Stimulated activated memory B cell treated with anti-CD40 and anti-IgM and Interleukin-4, amounts not matched to agents 10 μg/mL and 1 μg/mL and 100 μg/mL, for 72 hours (primary cell): ENCODE results near the gene CDK17.
A peak's percentile ranks its signal among the peaks of the same experiment; 100 is the strongest.
"Not testable (repeated sequence)": the region's sequence is repeated elsewhere in the genome, so short reads cannot be mapped to it uniquely, and the experiment has no call there.

Source experiments
- ATAC-seq: fragments of 150-1000 bp; cut with Tn5 transposase; 2 replicates; pipeline ENCODE4 v1.10.0; 2021
- H3K27ac Mint-ChIP-seq: one replicate; pipeline ENCODE4 v1.8.0; 2022; ENCODE audit warnings: mild to moderate bottlenecking, mixed read lengths
- H3K27me3 Mint-ChIP-seq: one replicate; pipeline ENCODE4 v1.8.0; 2022; ENCODE audit warnings: mixed read lengths
- H3K36me3 Mint-ChIP-seq: one replicate; pipeline ENCODE4 v1.8.0; 2022; ENCODE audit warnings: mixed read lengths
- H3K4me1 Mint-ChIP-seq: one replicate; pipeline ENCODE4 v1.8.0; 2022; ENCODE audit warnings: mixed read lengths
- H3K4me3 Mint-ChIP-seq: one replicate; pipeline ENCODE4 v1.8.0; 2022; ENCODE audit warnings: mild to moderate bottlenecking, moderate library complexity, mixed read lengths
- H3K9me3 Mint-ChIP-seq: one replicate; pipeline ENCODE4 v1.8.0; 2022; ENCODE audit warnings: mixed read lengths

CDK17 gene

DNA sequence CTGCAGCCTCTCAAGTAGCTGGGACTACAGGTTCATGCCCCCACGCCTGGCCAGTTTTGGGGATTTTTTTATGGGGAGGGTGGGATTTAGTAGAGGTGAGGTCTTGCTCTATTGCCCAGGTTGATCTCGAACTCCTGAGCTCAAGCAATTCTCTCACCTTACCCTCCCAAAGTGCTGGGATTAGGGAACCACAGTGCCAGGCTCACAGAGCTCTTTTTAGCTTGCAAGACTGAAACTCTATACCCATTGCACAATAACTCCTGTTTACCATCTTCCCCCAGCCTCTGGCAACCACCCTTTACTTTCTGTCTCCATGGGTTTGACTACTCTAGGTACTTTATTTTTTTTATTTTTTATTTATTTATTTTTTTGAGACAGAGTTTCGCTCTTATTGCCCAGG lies 25.7 kb upstream of the CDK17 start:
- no peak overlapping the region for H3K4me3 Mint-ChIP-seq
- no peaks in the 10 kb centered on the region for H3K27me3 Mint-ChIP-seq
- ATAC-seq = peak; percentile 12
- peak overlapping the region; percentile 30 for H3K27ac Mint-ChIP-seq
- peaks cover 15% of the 10 kb centered on the region for H3K4me1 Mint-ChIP-seq
- no peaks in the 10 kb centered on the region for H3K36me3 Mint-ChIP-seq
- no peaks in the 10 kb centered on the region for H3K9me3 Mint-ChIP-seq

DNA sequence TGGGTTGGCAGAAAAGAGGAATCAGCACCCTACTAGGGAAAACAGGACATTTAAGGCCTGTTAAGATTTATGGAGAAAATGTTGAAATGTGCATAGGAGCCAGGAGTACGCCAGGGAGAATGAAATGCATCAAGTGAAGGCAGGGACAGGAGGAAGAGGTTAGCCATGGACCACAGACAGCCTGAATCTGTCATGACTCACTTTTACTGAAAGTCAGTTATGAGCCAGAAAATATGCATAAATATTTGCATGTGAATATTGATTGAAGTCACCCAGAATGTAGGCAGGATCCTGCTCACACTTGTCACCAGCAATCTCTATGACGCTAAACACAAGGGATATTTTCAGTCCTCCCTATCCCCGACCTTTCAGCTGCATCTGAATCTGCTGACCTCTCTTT lies 25.1 kb upstream of the CDK17 start:
- Mint-ChIP-seq H3K27me3 (no peaks in the 10 kb centered on the region), H3K9me3 (no peaks in the 10 kb centered on the region), H3K4me1 (peaks cover 20% of the 10 kb centered on the region), H3K4me3 (no peak overlapping the region), H3K36me3 (no peaks in the 10 kb centered on the region), H3K27ac (peak overlapping the region; percentile 30)
- ATAC-seq = peak; percentile 76

DNA sequence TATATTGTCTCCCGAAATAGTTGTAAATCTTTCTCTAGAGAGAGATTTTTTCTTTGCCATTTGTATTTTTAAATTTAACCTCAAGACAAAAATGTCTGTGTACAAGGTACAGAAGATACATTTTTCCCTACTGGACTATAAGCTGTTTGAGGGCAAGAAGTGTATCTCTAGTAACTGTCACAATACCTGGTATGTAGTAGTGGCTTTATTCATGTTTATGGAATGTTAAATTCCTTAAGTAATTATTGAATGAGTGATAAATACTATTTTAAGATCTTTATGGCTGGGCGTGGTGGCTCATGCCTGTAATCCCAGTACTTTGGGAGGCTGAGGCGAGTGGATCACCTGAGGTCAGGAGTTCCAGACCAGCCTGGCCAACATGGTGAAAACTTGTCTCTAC lies 24.4 kb upstream of the CDK17 start:
- Mint-ChIP-seq H3K27ac (peak overlapping the region; percentile 30), H3K4me1 (peaks cover 27% of the 10 kb centered on the region), H3K4me3 (no peak overlapping the region), H3K27me3 (no peaks in the 10 kb centered on the region), H3K36me3 (no peaks in the 10 kb centered on the region), H3K9me3 (peaks cover 2% of the 10 kb centered on the region)
- ATAC-seq = no peak

DNA sequence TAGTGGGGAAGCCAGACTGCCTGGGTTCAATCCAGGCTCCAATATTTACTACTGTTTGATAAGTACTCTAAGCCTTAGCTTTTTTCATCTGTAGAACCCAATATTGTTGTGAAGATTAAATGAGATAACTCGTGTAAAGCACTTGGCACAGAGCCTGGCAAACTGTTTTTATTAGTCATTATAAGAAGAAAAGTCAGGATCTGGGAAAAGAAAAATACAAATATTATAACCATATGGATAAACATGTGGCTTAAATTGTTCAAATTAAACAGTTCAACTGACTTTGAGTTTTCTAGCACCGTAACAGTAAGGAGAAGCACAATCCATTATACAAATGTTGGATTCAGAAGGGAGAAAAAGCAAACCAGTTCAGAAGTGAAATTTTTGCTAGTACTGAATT lies 22.0 kb upstream of the CDK17 start:
- Mint-ChIP-seq H3K27ac (no peak overlapping the region), H3K4me1 (peaks cover 33% of the 10 kb centered on the region), H3K27me3 (no peaks in the 10 kb centered on the region), H3K9me3 (peaks cover 2% of the 10 kb centered on the region), H3K4me3 (no peak overlapping the region), H3K36me3 (no peaks in the 10 kb centered on the region)
- ATAC-seq = no peak

DNA sequence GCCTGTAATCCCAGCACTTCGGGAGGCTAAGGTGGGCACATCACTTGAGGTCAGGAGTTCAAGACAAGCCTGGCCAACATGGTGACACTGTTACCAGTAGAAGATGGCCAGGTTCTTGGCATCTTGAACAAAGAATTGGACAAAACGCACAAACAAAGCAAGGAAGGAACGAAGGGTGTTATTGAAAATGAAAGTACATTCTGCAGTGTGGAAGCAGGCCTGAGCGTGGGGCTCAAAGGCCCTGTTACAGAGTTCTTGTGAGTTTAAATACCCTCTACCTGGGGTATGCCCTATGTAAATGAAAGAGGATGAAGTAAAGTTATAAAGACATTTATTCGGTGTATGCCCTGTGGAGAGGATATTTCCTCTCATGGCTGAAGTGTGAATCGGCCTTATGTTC lies 20.8 kb upstream of the CDK17 start:
- ATAC-seq = no peak
- Mint-ChIP-seq H3K4me1 (peaks cover 33% of the 10 kb centered on the region), H3K27me3 (no peaks in the 10 kb centered on the region)

DNA sequence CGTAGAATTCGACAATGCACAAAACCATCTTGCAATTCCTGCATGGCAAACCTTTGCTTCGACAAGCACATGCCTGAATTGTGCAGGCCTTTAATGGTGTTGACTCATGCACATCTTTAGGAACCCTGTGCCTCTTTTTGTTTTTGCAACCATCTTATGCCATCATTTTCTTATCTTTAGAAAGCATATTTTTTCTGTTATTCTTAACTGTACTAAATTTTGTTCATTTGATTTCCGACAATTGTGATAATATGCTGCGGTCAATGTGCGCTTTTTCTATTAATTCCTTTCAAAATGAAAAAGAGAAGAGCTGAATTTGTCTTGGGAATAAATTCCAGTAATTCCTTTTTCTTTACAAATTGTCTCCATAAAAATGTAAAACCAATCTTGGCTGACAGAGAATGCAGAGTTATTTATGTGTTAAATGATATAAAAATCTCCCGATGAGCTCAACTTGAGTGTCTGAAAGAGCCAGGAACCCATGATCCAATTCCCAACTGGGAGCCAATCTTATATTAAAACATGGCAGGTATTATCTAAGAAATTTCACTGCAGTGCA lies 20.1 kb upstream of the CDK17 start:
- Mint-ChIP-seq H3K9me3 (peaks cover 2% of the 10 kb centered on the region), H3K4me3 (no peak overlapping the region), H3K36me3 (no peaks in the 10 kb centered on the region), H3K27me3 (no peaks in the 10 kb centered on the region), H3K4me1 (peaks cover 26% of the 10 kb centered on the region), H3K27ac (peak overlapping the region; percentile 76)
- ATAC-seq = no peak

More for the DNA sequence above, 20.8 kb upstream of the CDK17 start:
- H3K27ac Mint-ChIP-seq = peak overlapping the region; percentile 76
- no peaks in the 10 kb centered on the region for H3K36me3 Mint-ChIP-seq
- H3K9me3 Mint-ChIP-seq = peaks cover 2% of the 10 kb centered on the region
- peak overlapping the region; percentile 40 for H3K4me3 Mint-ChIP-seq

DNA sequence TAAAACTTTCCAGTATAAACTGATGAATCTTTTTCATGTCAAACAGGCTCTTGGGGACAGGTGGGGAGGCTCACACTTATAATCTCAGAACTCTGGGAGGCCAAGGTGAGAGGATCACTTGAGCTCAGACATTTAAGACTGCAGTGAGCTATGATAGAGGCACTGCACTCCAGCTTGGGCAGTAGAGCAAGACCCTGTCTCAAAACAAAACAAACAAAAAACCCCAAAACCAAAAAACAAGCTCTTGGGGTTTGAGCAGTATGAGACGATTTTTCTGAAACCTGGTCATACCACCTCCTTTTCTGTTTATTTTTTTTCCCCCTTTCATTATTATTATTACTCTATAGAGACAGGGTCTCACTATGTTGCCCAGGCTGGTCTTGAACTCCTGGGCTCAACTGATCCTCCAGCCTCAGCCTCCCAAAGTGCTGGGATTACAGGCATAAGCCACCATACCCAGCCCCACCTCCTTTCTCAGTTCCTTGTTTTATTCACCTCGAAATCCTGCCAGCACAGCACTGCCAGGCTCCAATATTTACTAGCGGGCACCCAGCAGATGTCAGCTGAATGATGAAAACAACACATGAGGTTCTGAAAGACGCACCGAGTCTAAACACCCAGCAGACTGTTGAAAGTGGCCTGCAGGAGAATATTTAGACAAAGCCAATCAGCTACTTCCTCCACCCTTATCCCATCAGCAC lies 19.5 kb upstream of the CDK17 start:
- Mint-ChIP-seq H3K27me3 (no peaks in the 10 kb centered on the region), H3K27ac (peak overlapping the region; percentile 67), H3K4me1 (peaks cover 20% of the 10 kb centered on the region), H3K36me3 (no peaks in the 10 kb centered on the region), H3K9me3 (peaks cover 2% of the 10 kb centered on the region), H3K4me3 (no peak overlapping the region)
- ATAC-seq = peak; percentile 65

DNA sequence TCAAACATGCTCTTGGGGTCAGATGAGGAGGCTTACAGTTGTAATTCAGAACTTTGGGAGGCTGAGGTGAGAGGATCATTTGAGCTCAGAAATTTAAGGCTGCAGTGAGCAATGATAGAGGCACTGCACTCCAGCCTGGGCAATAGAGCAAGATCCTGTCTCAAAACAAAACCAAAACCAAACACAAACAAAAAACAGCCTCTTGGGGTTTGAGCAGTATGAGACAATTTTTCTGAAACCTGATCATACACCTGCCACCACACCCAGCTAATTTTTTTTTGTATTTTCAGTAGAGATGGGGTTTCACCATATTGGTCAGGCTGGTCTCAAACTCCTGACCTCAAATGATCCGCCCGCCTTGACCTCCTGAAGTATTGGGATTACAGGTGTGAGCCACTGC lies 17.4 kb upstream of the CDK17 start:
- peaks cover 20% of the 10 kb centered on the region for H3K4me1 Mint-ChIP-seq
- not testable (repeated sequence) for H3K9me3 Mint-ChIP-seq, H3K36me3 Mint-ChIP-seq, H3K27me3 Mint-ChIP-seq, H3K4me3 Mint-ChIP-seq, ATAC-seq, H3K27ac Mint-ChIP-seq

DNA sequence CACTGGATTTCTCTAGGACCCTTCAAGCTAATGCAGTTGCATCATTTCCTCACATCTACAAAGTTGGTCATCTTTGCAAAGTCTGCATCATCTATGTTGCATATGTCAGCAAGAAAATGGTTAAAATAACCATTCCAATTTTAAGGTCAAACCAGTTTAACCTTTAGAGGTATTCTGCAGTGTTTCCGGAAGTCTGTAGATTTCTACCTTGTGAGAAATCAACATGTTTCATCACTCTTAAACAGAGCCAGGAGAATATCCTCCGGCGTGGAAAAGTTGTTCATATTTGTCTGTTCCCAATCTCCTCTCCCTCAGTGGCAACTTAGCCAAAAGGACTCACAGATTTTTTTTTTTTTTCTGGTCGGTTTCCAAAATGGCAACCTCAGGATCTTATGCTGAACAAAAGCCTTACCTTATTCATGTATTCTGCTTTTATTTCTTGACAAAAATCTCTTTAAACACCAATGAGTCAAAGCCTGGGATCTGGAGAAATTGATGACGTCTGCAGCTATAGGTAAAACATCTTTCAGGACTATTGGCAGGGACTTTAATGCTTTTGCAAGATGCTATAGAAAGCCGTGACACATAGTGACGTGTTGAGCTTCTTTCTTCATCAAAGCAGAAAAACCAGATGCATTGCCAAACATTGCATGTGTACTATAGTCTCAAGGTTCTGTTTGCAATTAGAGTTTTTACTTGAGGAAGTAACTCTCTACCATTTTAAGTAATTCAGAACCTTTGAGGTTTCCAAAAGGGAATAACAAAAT lies 16.0 kb upstream of the CDK17 start:
- H3K27ac Mint-ChIP-seq = no peak overlapping the region
- H3K4me3 Mint-ChIP-seq = no peak overlapping the region
- H3K27me3 Mint-ChIP-seq = no peaks in the 10 kb centered on the region
- H3K4me1 Mint-ChIP-seq = peaks cover 20% of the 10 kb centered on the region
- peaks cover 2% of the 10 kb centered on the region for H3K9me3 Mint-ChIP-seq
- no peak for ATAC-seq
- H3K36me3 Mint-ChIP-seq = no peaks in the 10 kb centered on the region

DNA sequence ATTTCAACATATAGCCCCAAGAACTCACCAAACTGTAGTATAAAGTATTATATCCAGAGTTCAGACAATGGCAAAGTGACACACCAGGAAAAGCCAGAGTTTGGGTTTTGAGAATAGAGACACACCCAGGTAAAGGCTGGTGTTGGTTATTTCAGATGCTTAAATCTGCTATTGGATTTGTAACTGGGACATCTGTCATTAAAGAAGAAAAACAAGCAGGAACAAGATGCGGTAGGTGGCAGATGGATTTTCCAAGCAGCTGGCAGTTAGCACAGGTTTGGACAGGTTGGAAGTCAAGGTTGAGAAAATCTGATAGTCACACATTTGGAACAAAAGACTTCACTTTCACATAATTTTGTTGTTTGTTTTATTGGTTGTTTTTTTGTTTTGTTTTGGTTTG lies 14.4 kb upstream of the CDK17 start:
- Mint-ChIP-seq H3K4me1 (peaks cover 12% of the 10 kb centered on the region), H3K27me3 (no peaks in the 10 kb centered on the region), H3K27ac (no peak overlapping the region), H3K36me3 (no peaks in the 10 kb centered on the region), H3K4me3 (no peak overlapping the region), H3K9me3 (no peaks in the 10 kb centered on the region)
- no peak for ATAC-seq

DNA sequence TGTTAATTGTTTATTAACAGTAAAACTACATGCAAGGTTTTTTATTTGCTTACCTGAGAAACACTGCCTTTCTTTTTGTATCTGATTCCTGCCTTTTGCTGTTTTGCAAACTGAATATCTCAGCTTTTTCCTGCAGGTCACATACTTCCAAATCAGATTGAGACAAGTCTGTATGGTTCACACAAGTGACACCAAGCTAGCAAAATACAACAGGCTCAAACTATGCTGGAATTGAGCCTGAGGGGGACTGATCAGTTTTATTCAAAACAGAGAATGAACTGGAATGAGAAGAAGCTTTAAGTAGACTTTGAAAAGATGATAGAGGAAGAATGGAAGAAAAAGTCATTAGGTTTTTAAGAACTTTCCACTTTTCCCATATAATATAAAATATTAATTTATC lies 12.2 kb upstream of the CDK17 start:
- Mint-ChIP-seq H3K27me3 (no peaks in the 10 kb centered on the region), H3K4me1 (peaks cover 21% of the 10 kb centered on the region), H3K9me3 (no peaks in the 10 kb centered on the region), H3K4me3 (no peak overlapping the region), H3K27ac (no peak overlapping the region), H3K36me3 (no peaks in the 10 kb centered on the region)
- ATAC-seq = no peak

DNA sequence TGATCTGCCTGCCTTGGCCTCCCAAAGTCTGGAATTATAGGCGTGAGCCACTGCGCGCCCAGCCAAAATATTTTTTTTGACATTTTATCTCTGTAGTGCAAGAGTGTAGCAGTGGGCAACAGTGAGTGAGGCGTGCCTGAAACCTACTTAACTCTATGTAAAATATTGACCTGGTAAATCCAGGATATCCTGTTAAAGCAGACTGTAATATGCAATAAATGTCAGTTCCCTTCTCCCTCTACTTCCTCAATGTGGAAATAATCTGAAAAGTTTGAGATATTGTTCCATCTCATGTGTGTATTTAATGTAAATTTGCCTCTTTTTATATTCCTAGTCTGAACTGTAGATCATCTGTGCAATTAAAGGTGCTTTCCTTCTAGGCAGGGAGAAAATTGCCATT lies 9.5 kb upstream of the CDK17 start:
- ATAC-seq = no peak
- peaks cover 32% of the 10 kb centered on the region for H3K4me1 Mint-ChIP-seq
- no peaks in the 10 kb centered on the region for H3K36me3 Mint-ChIP-seq
- no peak overlapping the region for H3K4me3 Mint-ChIP-seq
- no peaks in the 10 kb centered on the region for H3K9me3 Mint-ChIP-seq
- no peak overlapping the region for H3K27ac Mint-ChIP-seq
- no peaks in the 10 kb centered on the region for H3K27me3 Mint-ChIP-seq

DNA sequence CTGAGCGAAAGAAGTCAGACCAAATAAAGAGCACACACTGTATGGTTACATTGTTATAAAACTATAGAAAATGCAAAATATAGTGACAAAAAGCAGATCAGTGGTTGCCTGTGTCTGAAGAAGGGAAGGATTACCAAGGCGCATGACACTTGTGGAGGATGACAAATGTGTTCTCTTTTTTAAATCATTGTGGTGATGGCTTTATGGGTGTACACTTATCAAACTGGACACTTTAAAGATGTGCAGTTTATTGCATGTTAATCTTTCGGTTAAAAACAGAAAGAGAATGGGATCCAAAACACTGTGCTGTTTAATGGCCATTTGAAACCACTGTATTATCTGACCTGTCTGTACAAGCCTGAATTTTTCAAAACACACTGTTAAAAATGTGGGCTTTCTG lies 8.8 kb upstream of the CDK17 start:
- no peaks in the 10 kb centered on the region for H3K9me3 Mint-ChIP-seq
- no peak overlapping the region for H3K4me3 Mint-ChIP-seq
- H3K27me3 Mint-ChIP-seq = no peaks in the 10 kb centered on the region
- H3K4me1 Mint-ChIP-seq = peaks cover 39% of the 10 kb centered on the region
- ATAC-seq = no peak
- H3K27ac Mint-ChIP-seq = peak overlapping the region; percentile 85
- H3K36me3 Mint-ChIP-seq = no peaks in the 10 kb centered on the region

DNA sequence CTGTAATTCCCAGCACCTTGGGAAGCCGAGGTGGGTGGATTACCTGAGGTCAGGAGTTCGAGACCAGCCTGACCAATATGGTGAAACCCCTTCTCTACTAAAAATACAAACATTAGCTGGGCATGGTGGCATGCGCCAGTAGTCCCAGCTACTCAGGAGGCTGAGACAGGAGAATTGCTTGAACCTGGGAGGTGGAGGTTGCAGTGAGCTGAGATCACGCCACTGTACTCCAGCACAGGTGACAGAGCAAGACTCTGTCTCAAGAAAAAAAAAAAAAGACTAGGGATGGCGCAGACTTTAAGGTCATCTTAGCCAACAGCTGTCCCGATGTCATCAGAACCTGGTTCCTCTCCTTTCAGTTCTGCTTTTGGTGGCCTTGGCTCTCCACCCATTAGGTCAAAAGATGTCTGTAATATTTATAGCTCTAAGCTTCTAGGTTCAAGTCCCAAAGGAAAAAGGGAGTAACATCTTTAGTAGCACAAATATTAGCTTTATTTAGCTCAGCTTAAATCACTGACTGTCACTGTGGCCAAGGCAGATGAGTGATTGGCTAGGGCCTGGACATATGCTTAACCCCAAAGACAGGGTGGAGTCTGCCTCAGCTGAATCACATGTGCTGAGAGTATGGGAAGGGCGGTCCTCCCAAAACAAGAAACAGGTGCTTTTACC lies 7.3 kb upstream of the CDK17 start:
- H3K4me3 Mint-ChIP-seq = peak overlapping the region; percentile 34
- ATAC-seq = peak; percentile 97
- H3K9me3 Mint-ChIP-seq = not testable (repeated sequence)

DNA sequence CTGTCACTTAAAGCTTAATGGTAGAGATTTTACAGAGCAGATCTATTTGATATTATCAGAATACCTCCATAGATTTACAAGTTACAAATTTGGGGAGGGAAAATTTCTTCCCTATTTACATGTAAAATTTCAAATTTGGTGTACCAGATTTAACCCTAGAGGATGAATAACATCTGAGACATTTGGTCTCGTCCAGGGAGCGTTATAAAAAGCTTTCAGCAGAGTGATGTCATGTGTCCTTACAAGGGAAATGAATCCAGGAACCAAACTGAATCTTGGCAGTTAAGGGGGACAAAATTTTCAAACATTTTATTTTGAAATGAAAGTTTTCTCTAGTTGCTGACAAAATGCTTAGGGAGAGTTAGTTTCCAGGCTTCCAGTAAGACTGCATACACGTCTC lies 4.5 kb upstream of the CDK17 start:
- peaks cover 51% of the 10 kb centered on the region for H3K4me1 Mint-ChIP-seq
- H3K4me3 Mint-ChIP-seq = no peak overlapping the region
- ATAC-seq = no peak
- H3K27me3 Mint-ChIP-seq = no peaks in the 10 kb centered on the region
- no peak overlapping the region for H3K27ac Mint-ChIP-seq
- no peaks in the 10 kb centered on the region for H3K36me3 Mint-ChIP-seq
- no peaks in the 10 kb centered on the region for H3K9me3 Mint-ChIP-seq

More for the DNA sequence above, 7.3 kb upstream of the CDK17 start:
- not testable (repeated sequence) for H3K36me3 Mint-ChIP-seq, H3K27me3 Mint-ChIP-seq
- H3K4me1 Mint-ChIP-seq = peaks cover 44% of the 10 kb centered on the region
- H3K27ac Mint-ChIP-seq = peak overlapping the region; percentile 85
